Gastroesophageal sphincter (tissue), 4 donors: Measurements from ENCODE around the gene LAMC2. TPM values are rescaled to one million over a fixed set of nuclear protein-coding genes. Genes with fewer than 3 reads are reported as not detected.
A peak's percentile ranks its signal among the peaks of the same experiment; 100 is the strongest.

Experiments
- ATAC-seq: fragments of 150-250 bp; one replicate; pipeline ENCODE4 v1.9.1; 2016; ENCODE audit warnings: mild to moderate bottlenecking, moderate library complexity
- H3K27ac ChIP-seq, 4 donors: fragments of 200-600 bp; sonication (generic) in 3 of 4; 1 replicate in 3 of 4; 2 replicates in 1 of 4; pipeline ENCODE4 v1.5.1; 2016 to 2019
- H3K27me3 ChIP-seq: fragments of 200-600 bp; sonication (generic); one replicate; pipeline ENCODE4 v1.5.1; 2019
- H3K36me3 ChIP-seq, 2 donors: fragments of 200-600 bp; sonication (generic); one replicate each; pipeline ENCODE4 v1.5.1; 2019; ENCODE audit warnings: control low read depth in 1 of 2
- H3K4me1 ChIP-seq, 3 donors: fragments of 200-600 bp; sonication (generic); 1 replicate in 2 of 3; 2 replicates in 1 of 3; pipeline ENCODE4 v1.5.1; 2016 to 2019; ENCODE audit warnings: control low read depth in 2 of 3
- H3K4me3 ChIP-seq, 2 donors: fragments of 200-600 bp; sonication (generic); one replicate each; pipeline ENCODE4 v1.5.1; 2019; ENCODE audit warnings: mild to moderate bottlenecking in 1 of 2, moderate library complexity in 1 of 2
- H3K9me3 ChIP-seq, 3 donors: fragments of 200-600 bp; sonication (generic); one replicate each; pipeline ENCODE4 v1.5.1; 2017 to 2019; ENCODE audit warnings: control low read depth in 2 of 3
- EP300 ChIP-seq: sonication (generic); formaldehyde crosslinking; IDR thresholded peaks from one replicate; pipeline ENCODE4 v1.6.1; 2017; ENCODE audit warnings: antibody characterized with exemption, mild to moderate bottlenecking
- POLR2A ChIP-seq, 2 donors: fragments of 450-650 bp; IDR thresholded peaks; one replicate each; pipeline ENCODE4 v1.6.1; 2017; ENCODE audit warnings: antibody characterized with exemption in 2 of 2, mild to moderate bottlenecking in 2 of 2, moderate library complexity in 1 of 2
- POLR2AphosphoS5 ChIP-seq: sonication (generic); formaldehyde crosslinking; IDR thresholded peaks from one replicate; pipeline ENCODE4 v1.6.1; 2017; ENCODE audit warnings: antibody characterized with exemption
- WGBS, 2 donors: methylation state at CpG; one replicate each; pipeline ENCODE4 v1.1.5; 2018; ENCODE audit warnings: low coverage in 1 of 2; 5-methylcytosine and 5-hydroxymethylcytosine counted together
- total RNA-seq, 4 donors: library from RNA; depleted of rRNA; stranded (reverse); fragments of >200 nt; gene quantifications; one replicate each; pipeline ENCODE4 v1.1.0, GENCODE V29; 2016
- TF ChIP-seq, protein P1 (sequence below), 4 experiments: fragments of 200-600 bp in 2 of 4; fragments of 450-650 bp in 2 of 4; sonication (generic) in 1 of 4; IDR thresholded peaks; one replicate each; pipeline ENCODE4 v1.5.1; 2017 to 2019; ENCODE audit warnings: antibody characterized with exemption in 4 of 4, mild to moderate bottlenecking in 2 of 4, moderate library complexity in 2 of 4

Gene LAMC2
- total RNA-seq, 4 donors from 2014 or later: 10.2 to 43.4 (median 18.4) TPM

DNA sequence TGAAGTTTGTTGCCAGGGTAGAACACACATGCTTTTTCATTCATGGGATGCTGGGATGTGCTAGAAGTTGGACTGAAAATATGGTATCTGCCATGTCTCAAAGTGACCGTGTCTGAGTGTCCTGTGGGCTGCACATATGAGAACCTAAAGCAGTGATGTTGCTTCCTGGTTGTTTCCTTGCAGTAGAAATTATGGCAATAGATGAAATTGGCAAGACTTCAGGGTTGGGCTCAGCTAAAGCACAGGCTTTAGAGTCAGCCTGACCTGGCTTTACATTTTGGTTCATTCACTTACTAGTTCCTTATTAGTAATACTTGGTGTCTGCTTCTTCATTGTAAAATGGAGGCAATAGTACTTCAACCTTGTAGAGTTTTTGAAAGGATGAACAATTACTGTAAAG, 2.2 kb downstream of the LAMC2 start:
- ATAC-seq: no peak
- Histone ChIP-seq H3K36me3 (no peaks in the 10 kb centered on the region), H3K4me1 (peaks cover 0 to 11% (median 3%) of the 10 kb centered on the region in 3 donors), H3K27ac (peak overlapping the region in 2 of 4 donors; percentile 4 to 89), H3K27me3 (no peaks in the 10 kb centered on the region), H3K4me3 (no peak overlapping the region), H3K9me3 (no peaks in the 10 kb centered on the region)
- TF ChIP-seq, protein P1, sequence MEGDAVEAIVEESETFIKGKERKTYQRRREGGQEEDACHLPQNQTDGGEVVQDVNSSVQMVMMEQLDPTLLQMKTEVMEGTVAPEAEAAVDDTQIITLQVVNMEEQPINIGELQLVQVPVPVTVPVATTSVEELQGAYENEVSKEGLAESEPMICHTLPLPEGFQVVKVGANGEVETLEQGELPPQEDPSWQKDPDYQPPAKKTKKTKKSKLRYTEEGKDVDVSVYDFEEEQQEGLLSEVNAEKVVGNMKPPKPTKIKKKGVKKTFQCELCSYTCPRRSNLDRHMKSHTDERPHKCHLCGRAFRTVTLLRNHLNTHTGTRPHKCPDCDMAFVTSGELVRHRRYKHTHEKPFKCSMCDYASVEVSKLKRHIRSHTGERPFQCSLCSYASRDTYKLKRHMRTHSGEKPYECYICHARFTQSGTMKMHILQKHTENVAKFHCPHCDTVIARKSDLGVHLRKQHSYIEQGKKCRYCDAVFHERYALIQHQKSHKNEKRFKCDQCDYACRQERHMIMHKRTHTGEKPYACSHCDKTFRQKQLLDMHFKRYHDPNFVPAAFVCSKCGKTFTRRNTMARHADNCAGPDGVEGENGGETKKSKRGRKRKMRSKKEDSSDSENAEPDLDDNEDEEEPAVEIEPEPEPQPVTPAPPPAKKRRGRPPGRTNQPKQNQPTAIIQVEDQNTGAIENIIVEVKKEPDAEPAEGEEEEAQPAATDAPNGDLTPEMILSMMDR (IDR thresholded peaks at IDR 0.05): no peak
- no peak for TF ChIP-seq POLR2AphosphoS5
- no peak for TF ChIP-seq EP300
- no peak for TF ChIP-seq POLR2A (IDR thresholded peaks at IDR 0.05)
- WGBS, 2 donors: 63% methylated on average over 1 of the region's 1 CpG; no CpG with 5 or more reads in 1 of the 2 donors

GRCh38 chr1:183191833-183192232, 5.8 kb downstream of the LAMC2 start:
- Histone ChIP-seq H3K4me3 (no peak overlapping the region), H3K27ac (peak overlapping the region in 1 of 4 donors; percentile 55), H3K4me1 (peaks cover 0 to 15% (median 0%) of the 10 kb centered on the region in 3 donors), H3K36me3 (no peaks in the 10 kb centered on the region), H3K27me3 (no peaks in the 10 kb centered on the region), H3K9me3 (no peaks in the 10 kb centered on the region)
- TF ChIP-seq, protein P1 (IDR thresholded peaks at IDR 0.05): no peak
- no peak for TF ChIP-seq EP300
- no peak for TF ChIP-seq POLR2AphosphoS5
- TF ChIP-seq POLR2A (IDR thresholded peaks at IDR 0.05): no peak
- ATAC-seq: no peak
- 50 to 62% methylated on average over 1 of the region's 1 CpG for WGBS, 2 donors

DNA sequence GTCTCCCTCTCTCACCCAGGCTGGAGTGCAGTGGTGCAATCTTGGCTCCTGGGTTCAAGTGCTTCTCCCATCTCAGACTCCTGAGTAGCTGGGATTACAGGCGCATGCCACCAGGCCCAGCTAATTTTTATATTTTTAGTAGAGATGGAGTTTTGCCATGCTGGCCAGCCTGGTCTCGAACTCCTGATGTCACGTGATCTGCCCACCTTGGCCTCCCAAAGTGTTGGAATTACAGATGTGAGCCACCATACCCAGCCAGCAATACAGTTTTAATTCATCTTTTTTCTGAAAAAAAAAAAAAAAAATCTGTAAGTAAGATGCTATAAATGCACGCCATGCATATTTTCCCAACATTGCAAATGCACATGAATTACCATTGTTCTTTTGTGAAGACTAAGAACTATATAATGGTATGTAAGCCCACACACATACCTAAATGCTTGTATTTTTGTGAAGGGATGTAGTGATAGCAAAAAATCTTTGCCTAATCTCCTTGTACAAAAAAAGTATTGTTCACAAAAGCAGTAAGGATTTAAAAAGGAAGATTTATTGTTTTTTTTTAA, 8.0 kb downstream of the LAMC2 start:
- Histone ChIP-seq H3K27me3 (no peaks in the 10 kb centered on the region), H3K4me1 (peaks cover 0 to 23% (median 0%) of the 10 kb centered on the region in 3 donors), H3K36me3 (no peaks in the 10 kb centered on the region), H3K9me3 (no peaks in the 10 kb centered on the region), H3K27ac (peak overlapping the region in 2 of 4 donors; percentile 59 to 83), H3K4me3 (no peak overlapping the region)
- WGBS, 2 donors: 80 to 81% methylated on average over 2 to 3 of the region's 4 CpGs
- ATAC-seq: no peak
- TF ChIP-seq EP300: no peak
- TF ChIP-seq POLR2AphosphoS5: no peak
- TF ChIP-seq, protein P1 (IDR thresholded peaks at IDR 0.05): no peak
- no peak for TF ChIP-seq POLR2A (IDR thresholded peaks at IDR 0.05)

GRCh38 chr1:183194527-183195141, 8.6 kb downstream of the LAMC2 start:
- no peak overlapping the region for H3K4me3 ChIP-seq
- H3K9me3 ChIP-seq: no peaks in the 10 kb centered on the region
- H3K4me1 ChIP-seq: peaks cover 0 to 23% (median 0%) of the 10 kb centered on the region in 3 donors
- no peak for ATAC-seq
- peak overlapping the region in 3 of 4 donors; percentile 55 to 83 (median 59) for H3K27ac ChIP-seq
- H3K27me3 ChIP-seq: no peaks in the 10 kb centered on the region
- no peaks in the 10 kb centered on the region for H3K36me3 ChIP-seq
- TF ChIP-seq, protein P1 (IDR thresholded peaks at IDR 0.05): no peak
- TF ChIP-seq EP300 (no peak), POLR2A (IDR thresholded peaks at IDR 0.05) (no peak)
- WGBS, 2 donors: 40 to 82% methylated on average over 1 of the region's 1 CpG

DNA sequence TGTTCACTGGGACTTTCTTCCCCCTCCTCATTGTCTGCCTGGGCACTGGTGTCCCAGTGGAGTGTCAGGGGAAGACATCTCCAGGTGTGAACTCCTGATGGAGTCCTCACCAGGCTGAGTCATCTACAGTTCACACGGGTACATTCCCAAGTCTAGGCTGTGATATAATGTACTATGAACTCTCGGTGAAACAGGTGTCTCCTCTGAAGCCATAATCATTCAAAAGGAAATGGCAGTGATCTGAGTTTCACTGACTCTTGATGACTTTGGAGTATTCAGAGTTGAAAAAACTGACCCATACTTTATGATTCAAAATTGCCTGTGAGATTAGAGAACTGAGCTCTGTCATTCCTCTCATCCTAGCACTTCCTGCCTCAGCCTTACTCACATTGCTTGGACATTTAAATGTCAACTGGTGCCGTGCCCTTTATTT, 9.1 kb downstream of the LAMC2 start:
- Histone ChIP-seq H3K27me3 (no peaks in the 10 kb centered on the region), H3K36me3 (no peaks in the 10 kb centered on the region), H3K27ac (peak overlapping the region; percentile 55 to 83 (median 58)), H3K4me3 (no peak overlapping the region), H3K9me3 (no peaks in the 10 kb centered on the region), H3K4me1 (peaks cover 0 to 23% (median 0%) of the 10 kb centered on the region in 3 donors)
- ATAC-seq: no peak
- TF ChIP-seq, protein P1 (IDR thresholded peaks at IDR 0.05): no peak
- WGBS, 2 donors: 21 to 35% methylated on average over 1 to 2 of the region's 3 CpGs
